GM12878 (cell line): ENCODE measurements around the gene DUSP14. TPM values are rescaled to one million over a fixed set of nuclear protein-coding genes. Genes with fewer than 3 reads are reported as not detected.

Experiments used
- ATAC-seq: fragments of 200-7000 bp; cut with Tn5 transposase; 3 replicates; pipeline ENCODE4 v1.9.1; 2020; ENCODE audit warnings: mild to moderate bottlenecking, moderate library complexity
- BruUV-seq: library from RNA; stranded (reverse); fragments of 400-500 nt; replicated peaks from 2 replicates; lab custom pipeline; 2021; lab: Mats Ljungman, UMichigan
- CTCF ChIA-PET: fragments of 300-600 bp; sonication (Branson Sonifier 250); formaldehyde crosslinking; extraction: SDS; loops from one replicate; lab custom pipeline; 2021; ENCODE audit warnings: inconsistent platforms; lab: Yijun Ruan, JAX
- POLR2A ChIA-PET: fragments of 350-600 bp; formaldehyde crosslinking; extraction: SDS; loops from one replicate; lab custom pipeline; 2021; ENCODE audit warnings: inconsistent platforms; lab: Charles Lee
- RAD21 ChIA-PET: fragments of 300-600 bp; sonication (Branson Sonifier 250); formaldehyde crosslinking; loops from one replicate; lab custom pipeline; 2023; ENCODE audit warnings: antibody characterized with exemption; ENCODE audit not compliant: unreplicated experiment; lab: Charles Lee
- SMC1A ChIA-PET: fragments of 300-600 bp; sonication (Branson Sonifier 250); formaldehyde crosslinking; loops from one replicate; lab custom pipeline; 2023; ENCODE audit not compliant: unreplicated experiment, uncharacterized antibody; lab: Charles Lee
- DNase-seq: peaks from one replicate; pipeline ENCODE4 v3.0.0-alpha.2; 2011; ENCODE audit warnings: low read depth, low spot score
- FAIRE-seq: peaks from 3 replicates; lab custom pipeline; 2011; peaks lifted over from hg19 to GRCh38; lab: Jason Lieb, UNC
- H2AFZ ChIP-seq: 2 replicates; pipeline ENCODE4 v1.6.0; 2011; ENCODE audit warnings: low read depth, low read length, control low read depth; ENCODE audit not compliant: control insufficient read depth
- H3K27ac ChIP-seq: 2 replicates; pipeline ENCODE4 v1.5.1; 2011; ENCODE audit warnings: control low read depth; ENCODE audit not compliant: control insufficient read depth, insufficient read depth
- H3K27me3 ChIP-seq, 2 experiments: replicated peaks in 1 of 2; 2 replicates each; pipeline versions ENCODE4 v1.6.0 to v1.6.1; 2011; ENCODE audit warnings: low read length in 1 of 2; ENCODE audit not compliant: control insufficient read depth in 2 of 2, insufficient read depth in 2 of 2
- H3K36me3 ChIP-seq, 2 experiments: 2 replicates each; pipeline ENCODE4 v1.5.1; 2011; ENCODE audit warnings: low read length in 1 of 2; ENCODE audit not compliant: control insufficient read depth in 2 of 2, insufficient read depth in 2 of 2
- H3K4me1 ChIP-seq: 2 replicates; pipeline ENCODE4 v1.6.1; 2011; ENCODE audit warnings: mild to moderate bottlenecking, low read length, moderate library complexity, mixed read lengths; ENCODE audit not compliant: control insufficient read depth, insufficient read depth
- H3K4me2 ChIP-seq: 2 replicates; pipeline ENCODE4 v1.6.0; 2011; ENCODE audit warnings: control low read depth; ENCODE audit not compliant: control insufficient read depth, insufficient read depth
- H3K4me3 ChIP-seq: fragments of 200-600 bp; sonication (generic); 2 replicates; pipeline ENCODE4 v1.5.1; 2016
- H3K79me2 ChIP-seq: 2 replicates; pipeline ENCODE4 v1.6.0; 2011; ENCODE audit warnings: low read length; ENCODE audit not compliant: control insufficient read depth, insufficient read depth
- H3K9ac ChIP-seq: 2 replicates; pipeline ENCODE4 v1.8.0; 2011; ENCODE audit warnings: low read length, control low read depth, mixed read lengths; ENCODE audit not compliant: control insufficient read depth, insufficient read depth
- H3K9me3 ChIP-seq: replicated peaks from 3 replicates; pipeline ENCODE4 v1.5.1; 2011; ENCODE audit warnings: mild to moderate bottlenecking, low read length; ENCODE audit not compliant: control insufficient read depth, insufficient read depth
- H4K20me1 ChIP-seq: 2 replicates; pipeline ENCODE4 v1.6.0; 2011; ENCODE audit not compliant: control insufficient read depth, insufficient read depth
- BACH1 ChIP-seq: fragments of 450-650 bp; IDR thresholded peaks from 2 replicates; pipeline ENCODE4 v1.6.1; 2017; ENCODE audit warnings: mild to moderate bottlenecking, borderline replicate concordance
- E2F4 ChIP-seq: IDR thresholded peaks from 2 replicates; pipeline ENCODE4 v1.6.1; 2012; ENCODE audit warnings: low read depth, low read length, improper control_type of control experiment
- IRF4 ChIP-seq: IDR thresholded peaks from 2 replicates; pipeline ENCODE4 v1.6.1; 2011; ENCODE audit warnings: low read depth, low read length
- IRF5 ChIP-seq: fragments of 450-650 bp; IDR thresholded peaks from 2 replicates; pipeline ENCODE4 v1.6.1; 2017; ENCODE audit warnings: borderline replicate concordance
- MTA3 ChIP-seq: IDR thresholded peaks from 2 replicates; pipeline ENCODE4 v1.6.1; 2012; ENCODE audit warnings: low read length, inconsistent platforms, borderline replicate concordance
- RAD51 ChIP-seq: fragments of 450-650 bp; IDR thresholded peaks from 2 replicates; pipeline ENCODE4 v1.6.1; 2016; ENCODE audit warnings: moderate library complexity, mild to moderate bottlenecking, inconsistent platforms
- SMAD5 ChIP-seq: IDR thresholded peaks from 2 replicates; pipeline ENCODE4 v1.6.1; 2016; ENCODE audit warnings: antibody characterized with exemption, low read depth
- SPI1 ChIP-seq: IDR thresholded peaks from 2 replicates; pipeline ENCODE4 v1.6.1; 2011; ENCODE audit warnings: low read depth, mild to moderate bottlenecking, low read length, moderate library complexity, borderline replicate concordance; ENCODE audit not compliant: insufficient read depth
- ZNF207 ChIP-seq: fragments of 450-650 bp; IDR thresholded peaks from 2 replicates; pipeline ENCODE4 v1.6.1; 2014; ENCODE audit warnings: antibody characterized with exemption, mild to moderate bottlenecking, borderline replicate concordance
- WGBS: methylation state at CpG from one replicate; pipeline ENCODE4 v1.1.6; 2016; ENCODE audit warnings: low lambda C conversion rate; ENCODE audit not compliant: insufficient replicate concordance, insufficient coverage; ENCODE audit errors: missing lambda C conversion rate; 5-methylcytosine and 5-hydroxymethylcytosine counted together
- in situ Hi-C: fragments of 300-500 bp; cut with MboI; formaldehyde crosslinking; loops from 9 replicates; pipeline ENCODE4 v1.14.3; 2018; ENCODE audit warnings: mixed read lengths
- intact Hi-C: fragments of 100-400 bp; cut with micrococcal nuclease; formaldehyde crosslinking; loops from one replicate; pipeline ENCODE4 v1.14.2; 2022; ENCODE audit not compliant: unreplicated experiment
- polyA plus RNA-seq, 11 experiments: library from polyadenylated mRNA; depleted of rRNA in 4 of 11; unstranded in 6 of 11; stranded (reverse) in 5 of 11; fragments of >200 nt; fragmentation: Nextera tagmentation in 4 of 11; fragmentation: Illumina TruSeq in 1 of 11; extraction: Ambion mirVana in 4 of 11; extraction: Trizol in 1 of 11; gene quantifications; 1 replicate in 1 of 11; 2 replicates in 10 of 11; pipeline versions ENCODE4 v1.2.1 to v1.2.3, GENCODE V29; 2011 to 2016; ENCODE audit warnings: inconsistent platforms in 2 of 11, missing spikeins in 2 of 11, low read depth in 1 of 11
- total RNA-seq, 4 experiments: library from RNA; depleted of rRNA in 3 of 4; stranded (reverse); fragments of >200 nt in 3 of 4; fragmentation: Illumina TruSeq in 1 of 4; extraction: Trizol in 1 of 4; gene quantifications; 2 replicates each; pipeline versions ENCODE4 v1.2.1 to v1.2.3, GENCODE V29; 2013 to 2021
- TF ChIP-seq, protein P1 (sequence below): IDR thresholded peaks from 2 replicates; pipeline ENCODE4 v1.6.1; 2012; ENCODE audit warnings: mild to moderate bottlenecking, low read depth, low read length

The DUSP14 gene
- total and polyA plus RNA-seq, 10 of the 15 experiments (the other 5 are each of a cell fraction or from before 2014, with no cell fraction given) = 14.5 to 36.5 (median 24.4) TPM

- BruUV-seq = no TSS peak
- H3K4me2 ChIP-seq = no peak overlapping the region
- no peak overlapping the region for H2AFZ ChIP-seq
- in situ Hi-C loops (no loop called here), intact Hi-C loops (no loop called here)
- no peak overlapping the region for H3K9ac ChIP-seq
- no peak for DNase-seq
- H3K9me3 ChIP-seq = no peaks in the 10 kb centered on the region
- ATAC-seq = no peak
- WGBS = 100% methylated on average over 3 of the region's 3 CpGs
- ChIA-PET POLR2A (interaction anchor here (0.7 kb wide), 1 partner anchor 61 kb away, joined by 3 read pairs; no protein-coding TSS in a partner anchor), SMC1A (interaction anchor here (0.9 to 1.6 kb wide), 2 partner anchors 14 to 76 kb away, joined by 3 to 4 read pairs; no protein-coding TSS in a partner anchor), CTCF (interaction anchor here (1.0 to 2.5 kb wide), 2 partner anchors 14 to 15 kb away, joined by 6 to 7 read pairs; no protein-coding TSS in a partner anchor), RAD21 (interaction anchor here (0.7 kb wide), 1 partner anchor 28 kb away, joined by 3 read pairs; no protein-coding TSS in a partner anchor)
- no peaks in the 10 kb centered on the region for H4K20me1 ChIP-seq
- no peak overlapping the region for H3K27ac ChIP-seq
- no peaks in the 10 kb centered on the region for H3K79me2 ChIP-seq
- H3K4me1 ChIP-seq = no peaks in the 10 kb centered on the region
- H3K36me3 ChIP-seq = peaks cover 5 to 34% of the 10 kb centered on the region in 2 experiments
- no peak for FAIRE-seq
- no peak for TF ChIP-seq IRF5
- no peak for TF ChIP-seq SPI1
- TF ChIP-seq RAD51 = no peak
- TF ChIP-seq SMAD5 = no peak
- no peaks in the 10 kb centered on the region for H3K27me3 ChIP-seq
- H3K4me3 ChIP-seq = no peak overlapping the region
Measured at GRCh38 chr17:37555386-37555785, 65.7 kb downstream of the DUSP14 start.

GRCh38 chr17:37557482-37557881 is 67.8 kb downstream of the DUSP14 start:
- Histone ChIP-seq H4K20me1 (no peaks in the 10 kb centered on the region), H3K4me2 (no peak overlapping the region), H3K4me3 (no peak overlapping the region), H3K27ac (no peak overlapping the region), H3K9ac (no peak overlapping the region), H2AFZ (no peak overlapping the region), H3K4me1 (no peaks in the 10 kb centered on the region), H3K9me3 (no peaks in the 10 kb centered on the region), H3K79me2 (no peaks in the 10 kb centered on the region), H3K27me3 (no peaks in the 10 kb centered on the region), H3K36me3 (peaks cover 5 to 37% of the 10 kb centered on the region in 2 experiments)
- ChIA-PET RAD21 (no interaction called here), POLR2A (interaction anchor here (0.6 kb wide), 1 partner anchor 116 kb away, joined by 7 read pairs; no protein-coding TSS in a partner anchor), CTCF (no interaction called here), SMC1A (interaction anchor here (1.0 kb wide), 1 partner anchor 28 kb away, joined by 3 read pairs; no protein-coding TSS in a partner anchor)
- 96% methylated on average over 2 of the region's 2 CpGs for WGBS
- in situ Hi-C loops (no loop called here), intact Hi-C loops (no loop called here)
- no TSS peak for BruUV-seq
- ATAC-seq (no peak), FAIRE-seq (no peak), DNase-seq (no peak)
- TF ChIP-seq, protein P1, sequence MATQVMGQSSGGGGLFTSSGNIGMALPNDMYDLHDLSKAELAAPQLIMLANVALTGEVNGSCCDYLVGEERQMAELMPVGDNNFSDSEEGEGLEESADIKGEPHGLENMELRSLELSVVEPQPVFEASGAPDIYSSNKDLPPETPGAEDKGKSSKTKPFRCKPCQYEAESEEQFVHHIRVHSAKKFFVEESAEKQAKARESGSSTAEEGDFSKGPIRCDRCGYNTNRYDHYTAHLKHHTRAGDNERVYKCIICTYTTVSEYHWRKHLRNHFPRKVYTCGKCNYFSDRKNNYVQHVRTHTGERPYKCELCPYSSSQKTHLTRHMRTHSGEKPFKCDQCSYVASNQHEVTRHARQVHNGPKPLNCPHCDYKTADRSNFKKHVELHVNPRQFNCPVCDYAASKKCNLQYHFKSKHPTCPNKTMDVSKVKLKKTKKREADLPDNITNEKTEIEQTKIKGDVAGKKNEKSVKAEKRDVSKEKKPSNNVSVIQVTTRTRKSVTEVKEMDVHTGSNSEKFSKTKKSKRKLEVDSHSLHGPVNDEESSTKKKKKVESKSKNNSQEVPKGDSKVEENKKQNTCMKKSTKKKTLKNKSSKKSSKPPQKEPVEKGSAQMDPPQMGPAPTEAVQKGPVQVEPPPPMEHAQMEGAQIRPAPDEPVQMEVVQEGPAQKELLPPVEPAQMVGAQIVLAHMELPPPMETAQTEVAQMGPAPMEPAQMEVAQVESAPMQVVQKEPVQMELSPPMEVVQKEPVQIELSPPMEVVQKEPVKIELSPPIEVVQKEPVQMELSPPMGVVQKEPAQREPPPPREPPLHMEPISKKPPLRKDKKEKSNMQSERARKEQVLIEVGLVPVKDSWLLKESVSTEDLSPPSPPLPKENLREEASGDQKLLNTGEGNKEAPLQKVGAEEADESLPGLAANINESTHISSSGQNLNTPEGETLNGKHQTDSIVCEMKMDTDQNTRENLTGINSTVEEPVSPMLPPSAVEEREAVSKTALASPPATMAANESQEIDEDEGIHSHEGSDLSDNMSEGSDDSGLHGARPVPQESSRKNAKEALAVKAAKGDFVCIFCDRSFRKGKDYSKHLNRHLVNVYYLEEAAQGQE = no peak
- no peak for TF ChIP-seq E2F4
- TF ChIP-seq ZNF207 = no peak
- TF ChIP-seq MTA3 = no peak
- no peak for TF ChIP-seq IRF4
- no peak for TF ChIP-seq BACH1
